H9 (cell line): ENCODE data around the gene HOXC11. TPM values are rescaled to one million over a fixed set of nuclear protein-coding genes. Genes with fewer than 3 reads are reported as not detected.

Source experiments
- DNase-seq: peaks from one replicate; pipeline ENCODE4 v3.0.0-alpha.2; 2017
- H2AFZ ChIP-seq: one replicate; pipeline ENCODE4 v1.6.1; 2013; ENCODE audit warnings: mild to moderate bottlenecking, low read length, control low read depth, moderate library complexity
- H2AK5ac ChIP-seq: 2 replicates; pipeline ENCODE4 v1.6.1; 2013; ENCODE audit warnings: low read length, control low read depth, mixed read lengths; ENCODE audit not compliant: insufficient read length
- H2BK120ac ChIP-seq: one replicate; pipeline ENCODE4 v1.6.1; 2013; ENCODE audit warnings: low read depth, mild to moderate bottlenecking, low read length, control low read depth, inconsistent platforms; ENCODE audit not compliant: poor library complexity, severe bottlenecking
- H2BK12ac ChIP-seq: 2 replicates; pipeline ENCODE4 v1.6.1; 2013; ENCODE audit warnings: low read length, control low read depth, mixed read lengths, low read depth; ENCODE audit not compliant: insufficient read length
- H2BK15ac ChIP-seq: 2 replicates; pipeline ENCODE4 v1.6.1; 2013; ENCODE audit warnings: low read depth, low read length, control low read depth
- H2BK20ac ChIP-seq: one replicate; pipeline ENCODE4 v1.6.1; 2013; ENCODE audit warnings: low read depth, mild to moderate bottlenecking, low read length, control low read depth, inconsistent platforms; ENCODE audit not compliant: poor library complexity, severe bottlenecking
- H2BK5ac ChIP-seq: 2 replicates; pipeline ENCODE4 v1.6.1; 2013; ENCODE audit warnings: low read length, control low read depth, mixed read lengths; ENCODE audit not compliant: insufficient read length
- H3K14ac ChIP-seq: 2 replicates; pipeline ENCODE4 v1.6.1; 2013; ENCODE audit warnings: low read length, control low read depth; ENCODE audit not compliant: insufficient read depth
- H3K18ac ChIP-seq: 2 replicates; pipeline ENCODE4 v1.6.1; 2013; ENCODE audit warnings: low read depth, mild to moderate bottlenecking, mixed read lengths, low read length, control low read depth; ENCODE audit not compliant: insufficient read length
- H3K23ac ChIP-seq: 2 replicates; pipeline ENCODE4 v1.6.1; 2013; ENCODE audit warnings: low read length, control low read depth, mixed read lengths, low read depth; ENCODE audit not compliant: insufficient read length
- H3K23me2 ChIP-seq: 2 replicates; pipeline ENCODE4 v1.6.1; 2013; ENCODE audit warnings: low read depth, mild to moderate bottlenecking, mixed read lengths, low read length, control low read depth; ENCODE audit not compliant: insufficient read length, poor library complexity, severe bottlenecking
- H3K27ac ChIP-seq: 2 replicates; pipeline ENCODE4 v1.5.1; 2013; ENCODE audit warnings: low read length, control low read depth, mixed read lengths, low read depth; ENCODE audit not compliant: insufficient read length
- H3K27me3 ChIP-seq: 2 replicates; pipeline ENCODE4 v1.6.1; 2013; ENCODE audit warnings: low read length, control low read depth, inconsistent platforms; ENCODE audit not compliant: insufficient read depth
- H3K4ac ChIP-seq: 2 replicates; pipeline ENCODE4 v1.6.1; 2013; ENCODE audit warnings: low read depth, mild to moderate bottlenecking, control low read depth, inconsistent platforms, low read length, moderate library complexity
- H3K4me1 ChIP-seq: 2 replicates; pipeline ENCODE4 v1.6.1; 2013; ENCODE audit warnings: low read length, control low read depth, inconsistent platforms; ENCODE audit not compliant: insufficient read depth
- H3K4me2 ChIP-seq: 2 replicates; pipeline ENCODE4 v1.6.1; 2013; ENCODE audit warnings: low read length, control low read depth, mixed read lengths; ENCODE audit not compliant: insufficient read length, insufficient read depth
- H3K56ac ChIP-seq: 2 replicates; pipeline ENCODE4 v1.6.1; 2013; ENCODE audit warnings: low read depth, mild to moderate bottlenecking, mixed read lengths, low read length, control low read depth; ENCODE audit not compliant: insufficient read length
- H3K79me1 ChIP-seq: 2 replicates; pipeline ENCODE4 v1.6.1; 2013; ENCODE audit warnings: low read depth, mild to moderate bottlenecking, moderate library complexity, low read length, control low read depth, inconsistent platforms; ENCODE audit not compliant: insufficient read depth, poor library complexity, severe bottlenecking
- H3K79me2 ChIP-seq: 2 replicates; pipeline ENCODE4 v1.6.1; 2013; ENCODE audit warnings: low read length, control low read depth, inconsistent platforms; ENCODE audit not compliant: insufficient read depth
- H3K9ac ChIP-seq: 2 replicates; pipeline ENCODE4 v1.6.1; 2013; ENCODE audit warnings: low read length, control low read depth, mixed read lengths; ENCODE audit not compliant: insufficient read length; ENCODE audit errors: extremely low read depth
- H3K9me3 ChIP-seq: one replicate; pipeline ENCODE4 v1.6.1; 2013; ENCODE audit warnings: low read depth, low read length, inconsistent platforms; ENCODE audit not compliant: control insufficient read depth
- H3T11ph ChIP-seq: one replicate; pipeline ENCODE4 v1.6.1; 2013; ENCODE audit warnings: mild to moderate bottlenecking, low read length, control low read depth, inconsistent platforms
- H4K20me1 ChIP-seq: one replicate; pipeline ENCODE4 v1.6.1; 2013; ENCODE audit not compliant: control insufficient read depth, insufficient read length, insufficient read depth
- H4K5ac ChIP-seq: 2 replicates; pipeline ENCODE4 v1.6.1; 2013; ENCODE audit warnings: low read depth, mild to moderate bottlenecking, mixed read lengths, low read length, control low read depth; ENCODE audit not compliant: insufficient read length
- H4K8ac ChIP-seq: replicated peaks from 2 replicates; pipeline ENCODE4 v1.6.1; 2013; ENCODE audit warnings: low read length, control low read depth, mixed read lengths, low read depth; ENCODE audit not compliant: insufficient read length
- H4K91ac ChIP-seq: 2 replicates; pipeline ENCODE4 v1.6.1; 2013; ENCODE audit warnings: low read depth, mild to moderate bottlenecking, moderate library complexity, mixed read lengths, low read length, control low read depth; ENCODE audit not compliant: insufficient read length
- H3K27ac Mint-ChIP-seq, 3 experiments: 2 replicates in 2 of 3; 3 replicates in 1 of 3; pipeline ENCODE4 v1.8.0; 2020 to 2021; ENCODE audit warnings: mixed read lengths in 3 of 3, mild to moderate bottlenecking in 1 of 3, moderate library complexity in 1 of 3
- H3K27me3 Mint-ChIP-seq: 2 replicates; pipeline ENCODE4 v1.8.0; 2021; ENCODE audit warnings: low read depth, mild to moderate bottlenecking, moderate library complexity, mixed read lengths
- H3K36me3 Mint-ChIP-seq, 3 experiments: 2 replicates in 2 of 3; 3 replicates in 1 of 3; pipeline ENCODE4 v1.8.0; 2020 to 2021; ENCODE audit warnings: low read depth in 3 of 3, mixed read lengths in 3 of 3; ENCODE audit not compliant: insufficient read depth in 1 of 3
- H3K4me1 Mint-ChIP-seq, 2 experiments: 2 replicates each; pipeline ENCODE4 v1.8.0; 2020; ENCODE audit warnings: mixed read lengths in 2 of 2
- H3K4me3 Mint-ChIP-seq, 2 experiments: 2 replicates in 1 of 2; 3 replicates in 1 of 2; pipeline ENCODE4 v1.8.0; 2020 to 2021; ENCODE audit warnings: mild to moderate bottlenecking in 2 of 2, mixed read lengths in 2 of 2, moderate library complexity in 1 of 2
- H3K9me3 Mint-ChIP-seq, 2 experiments: 2 replicates in 1 of 2; 3 replicates in 1 of 2; pipeline ENCODE4 v1.8.0; 2020; ENCODE audit warnings: mild to moderate bottlenecking in 2 of 2, mixed read lengths in 2 of 2, moderate library complexity in 1 of 2
- WGBS: extraction: QIAGEN DNeasy Blood & Tissue Kit; methylation state at CpG from one replicate; pipeline ENCODE4 v1.1.7; 2013; ENCODE audit warnings: missing lambda C conversion rate, low lambda C conversion rate, mixed read lengths; ENCODE audit not compliant: insufficient read length; ENCODE audit errors: extremely low coverage; 5-methylcytosine and 5-hydroxymethylcytosine counted together
- total RNA-seq: library from RNA; stranded (reverse); gene quantifications from 2 replicates; pipeline ENCODE4 v1.2.1, GENCODE V29; 2021
- TF ChIP-seq, protein P1 (sequence below): fragments of 200-600 bp; sonication (generic); conservative IDR thresholded peaks from 3 replicates; pipeline ENCODE4 v1.8.0; 2021; ENCODE audit warnings: antibody characterized with exemption, mild to moderate bottlenecking

Gene HOXC11
- total RNA-seq, 1 experiment from 2014 or later: not detected

DNA sequence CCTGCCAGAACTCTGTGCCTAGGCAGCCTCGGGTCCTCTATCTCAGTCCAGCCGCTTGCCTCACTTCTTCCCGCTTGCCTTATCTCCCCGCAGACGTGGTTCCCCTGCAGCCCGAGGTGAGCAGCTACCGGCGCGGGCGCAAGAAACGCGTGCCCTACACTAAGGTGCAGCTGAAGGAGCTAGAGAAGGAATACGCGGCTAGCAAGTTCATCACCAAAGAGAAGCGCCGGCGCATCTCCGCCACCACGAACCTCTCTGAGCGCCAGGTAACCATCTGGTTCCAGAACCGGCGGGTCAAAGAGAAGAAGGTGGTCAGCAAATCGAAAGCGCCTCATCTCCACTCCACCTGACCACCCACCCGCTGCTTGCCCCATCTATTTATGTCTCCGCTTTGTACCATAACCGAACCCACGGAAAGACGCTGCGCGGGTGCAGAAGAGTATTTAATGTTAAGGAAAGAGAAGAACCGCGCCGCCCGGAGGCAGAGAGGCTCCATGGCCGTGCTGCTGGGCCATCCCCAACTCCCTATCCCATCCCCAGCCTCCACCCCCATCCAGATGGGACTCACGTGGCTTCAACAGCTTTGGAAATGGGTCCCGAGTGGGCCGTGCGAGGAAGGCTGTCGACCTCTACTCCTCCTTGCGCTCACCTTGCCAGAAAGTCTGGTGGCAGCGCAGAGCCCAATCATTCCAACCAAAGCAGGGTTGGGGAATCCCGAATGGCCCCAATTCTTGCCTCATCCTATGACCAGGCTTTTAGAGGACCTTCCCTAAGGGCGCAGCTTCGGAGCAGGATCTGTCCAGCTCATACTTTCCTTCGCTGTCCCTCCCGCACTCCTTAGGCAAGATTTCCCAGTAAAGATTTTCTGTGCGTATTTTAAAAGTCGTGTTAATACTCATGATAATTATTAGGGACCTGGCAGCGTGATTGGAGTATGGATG, 27.7 kb upstream of the HOXC11 start:
- no peak overlapping the region for H3K27ac ChIP-seq
- no peak overlapping the region for H4K8ac ChIP-seq
- no peak overlapping the region for H3K9ac ChIP-seq
- H2AK5ac ChIP-seq: no peak overlapping the region
- no peaks in the 10 kb centered on the region for H3K79me1 ChIP-seq
- no peak overlapping the region for H2BK5ac ChIP-seq
- no peak overlapping the region for H3K4me3 Mint-ChIP-seq
- H4K20me1 ChIP-seq: no peaks in the 10 kb centered on the region
- peaks cover 99% of the 10 kb centered on the region for H3K27me3 Mint-ChIP-seq
- H3K56ac ChIP-seq: no peak overlapping the region
- TF ChIP-seq, protein P1, sequence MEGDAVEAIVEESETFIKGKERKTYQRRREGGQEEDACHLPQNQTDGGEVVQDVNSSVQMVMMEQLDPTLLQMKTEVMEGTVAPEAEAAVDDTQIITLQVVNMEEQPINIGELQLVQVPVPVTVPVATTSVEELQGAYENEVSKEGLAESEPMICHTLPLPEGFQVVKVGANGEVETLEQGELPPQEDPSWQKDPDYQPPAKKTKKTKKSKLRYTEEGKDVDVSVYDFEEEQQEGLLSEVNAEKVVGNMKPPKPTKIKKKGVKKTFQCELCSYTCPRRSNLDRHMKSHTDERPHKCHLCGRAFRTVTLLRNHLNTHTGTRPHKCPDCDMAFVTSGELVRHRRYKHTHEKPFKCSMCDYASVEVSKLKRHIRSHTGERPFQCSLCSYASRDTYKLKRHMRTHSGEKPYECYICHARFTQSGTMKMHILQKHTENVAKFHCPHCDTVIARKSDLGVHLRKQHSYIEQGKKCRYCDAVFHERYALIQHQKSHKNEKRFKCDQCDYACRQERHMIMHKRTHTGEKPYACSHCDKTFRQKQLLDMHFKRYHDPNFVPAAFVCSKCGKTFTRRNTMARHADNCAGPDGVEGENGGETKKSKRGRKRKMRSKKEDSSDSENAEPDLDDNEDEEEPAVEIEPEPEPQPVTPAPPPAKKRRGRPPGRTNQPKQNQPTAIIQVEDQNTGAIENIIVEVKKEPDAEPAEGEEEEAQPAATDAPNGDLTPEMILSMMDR: peak; percentile 38; the same call in 2 of the 3 replicates
- no peak overlapping the region for H3T11ph ChIP-seq
- H3K14ac ChIP-seq: no peak overlapping the region; the same call in 1 of the 2 replicates
- H3K18ac ChIP-seq: no peak overlapping the region
- WGBS: no CpG with 5 or more reads among the region's 51 CpGs
- no peak overlapping the region for H2BK15ac ChIP-seq
- no peak overlapping the region for H2BK12ac ChIP-seq
- no peak overlapping the region for H3K23ac ChIP-seq
- H3K4ac ChIP-seq: no peak overlapping the region
- H3K27ac Mint-ChIP-seq: peak overlapping the region in 1 of 3 experiments; percentile 79; a peak in 1 of 7 replicates
- H3K4me2 ChIP-seq: peak overlapping the region; percentile 27
- H3K23me2 ChIP-seq: no peaks in the 10 kb centered on the region
- H3K27me3 ChIP-seq: peaks cover 98% of the 10 kb centered on the region
- H4K5ac ChIP-seq: no peak overlapping the region
- H4K91ac ChIP-seq: no peak overlapping the region
- H2BK120ac ChIP-seq: no peak overlapping the region
- no peak overlapping the region for H2BK20ac ChIP-seq
- H3K36me3 Mint-ChIP-seq: no peaks in the 10 kb centered on the region
- no peaks in the 10 kb centered on the region for H3K4me1 ChIP-seq
- peaks cover 0 to 8% of the 10 kb centered on the region in 2 experiments; a peak in 3 of 4 replicates for H3K4me1 Mint-ChIP-seq
- H3K9me3 ChIP-seq: no peaks in the 10 kb centered on the region
- no peaks in the 10 kb centered on the region for H3K79me2 ChIP-seq
- DNase-seq: no peak
- H3K9me3 Mint-ChIP-seq: peaks cover 0 to 5% of the 10 kb centered on the region in 2 experiments; a peak in 3 of 5 replicates
- no peak overlapping the region for H2AFZ ChIP-seq
